HEK293T (cell line): ENCODE results near the gene FCSK.

Experiments
- CTCF ChIA-PET: fragments of 350-600 bp; formaldehyde crosslinking; extraction: SDS; loops from one replicate; lab custom pipeline; 2021; ENCODE audit warnings: antibody characterized with exemption, inconsistent platforms; lab: Yijun Ruan, JAX
- POLR2A ChIA-PET: fragments of 350-600 bp; formaldehyde crosslinking; extraction: SDS; loops from one replicate; lab custom pipeline; 2020; ENCODE audit warnings: antibody characterized with exemption, inconsistent platforms; lab: Yijun Ruan, JAX
- DNase-seq: peaks from one replicate; pipeline ENCODE4 v3.0.0; 2012; ENCODE audit warnings: mixed read lengths; ENCODE audit errors: extremely low spot score
- ARNT ChIP-seq: fragments of 450-650 bp; IDR thresholded peaks from 2 replicates; pipeline ENCODE4 v1.6.1; 2017; ENCODE audit warnings: mild to moderate bottlenecking
- BHLHE40 ChIP-seq: fragments of 450-650 bp; IDR thresholded peaks from 2 replicates; pipeline ENCODE4 v1.6.1; 2016; ENCODE audit warnings: mild to moderate bottlenecking, moderate library complexity, borderline replicate concordance
- CTBP1 ChIP-seq: fragments of 450-650 bp; IDR thresholded peaks from 2 replicates; pipeline ENCODE4 v1.6.1; 2016; ENCODE audit warnings: borderline replicate concordance
- ELF4 ChIP-seq: fragments of 450-650 bp; IDR thresholded peaks from 2 replicates; pipeline ENCODE4 v1.6.1; 2017; ENCODE audit warnings: antibody characterized with exemption
- FOXA1 ChIP-seq: fragments of 450-650 bp; IDR thresholded peaks from 2 replicates; pipeline ENCODE4 v1.6.1; 2016; ENCODE audit warnings: mild to moderate bottlenecking
- FOXK2 ChIP-seq: fragments of 450-650 bp; IDR thresholded peaks from 2 replicates; pipeline ENCODE4 v1.6.1; 2016; ENCODE audit warnings: mild to moderate bottlenecking
- FOXM1 ChIP-seq: fragments of 450-650 bp; IDR thresholded peaks from 2 replicates; pipeline ENCODE4 v1.6.1; 2017; ENCODE audit warnings: mild to moderate bottlenecking, borderline replicate concordance
- HDGF ChIP-seq: fragments of 450-650 bp; IDR thresholded peaks from 2 replicates; pipeline ENCODE4 v1.6.1; 2017; ENCODE audit warnings: antibody characterized with exemption, borderline replicate concordance
- L3MBTL2 ChIP-seq: fragments of 450-650 bp; conservative IDR thresholded peaks from 2 replicates; pipeline ENCODE4 v1.6.1; 2016; ENCODE audit warnings: mild to moderate bottlenecking
- LEF1 ChIP-seq: fragments of 450-650 bp; IDR thresholded peaks from 2 replicates; pipeline ENCODE4 v1.6.1; 2017; ENCODE audit warnings: mild to moderate bottlenecking, borderline replicate concordance
- NFRKB ChIP-seq: fragments of 450-650 bp; IDR thresholded peaks from 2 replicates; pipeline ENCODE4 v1.6.1; 2016; ENCODE audit warnings: mild to moderate bottlenecking, moderate library complexity
- SP1 ChIP-seq: fragments of 450-650 bp; IDR thresholded peaks from 2 replicates; pipeline ENCODE4 v1.6.1; 2017
- SUZ12 ChIP-seq: fragments of 450-650 bp; IDR thresholded peaks from 2 replicates; pipeline ENCODE4 v1.6.1; 2016; ENCODE audit warnings: mild to moderate bottlenecking
- TARDBP ChIP-seq: fragments of 450-650 bp; IDR thresholded peaks from 2 replicates; pipeline ENCODE4 v1.6.1; 2016
- ZNF384 ChIP-seq: fragments of 450-650 bp; IDR thresholded peaks from 2 replicates; pipeline ENCODE4 v1.6.1; 2016
- TF ChIP-seq, protein P1 (sequence below): fragments of 450-650 bp; IDR thresholded peaks from 2 replicates; pipeline ENCODE4 v1.6.1; 2016

Gene FCSK

DNA sequence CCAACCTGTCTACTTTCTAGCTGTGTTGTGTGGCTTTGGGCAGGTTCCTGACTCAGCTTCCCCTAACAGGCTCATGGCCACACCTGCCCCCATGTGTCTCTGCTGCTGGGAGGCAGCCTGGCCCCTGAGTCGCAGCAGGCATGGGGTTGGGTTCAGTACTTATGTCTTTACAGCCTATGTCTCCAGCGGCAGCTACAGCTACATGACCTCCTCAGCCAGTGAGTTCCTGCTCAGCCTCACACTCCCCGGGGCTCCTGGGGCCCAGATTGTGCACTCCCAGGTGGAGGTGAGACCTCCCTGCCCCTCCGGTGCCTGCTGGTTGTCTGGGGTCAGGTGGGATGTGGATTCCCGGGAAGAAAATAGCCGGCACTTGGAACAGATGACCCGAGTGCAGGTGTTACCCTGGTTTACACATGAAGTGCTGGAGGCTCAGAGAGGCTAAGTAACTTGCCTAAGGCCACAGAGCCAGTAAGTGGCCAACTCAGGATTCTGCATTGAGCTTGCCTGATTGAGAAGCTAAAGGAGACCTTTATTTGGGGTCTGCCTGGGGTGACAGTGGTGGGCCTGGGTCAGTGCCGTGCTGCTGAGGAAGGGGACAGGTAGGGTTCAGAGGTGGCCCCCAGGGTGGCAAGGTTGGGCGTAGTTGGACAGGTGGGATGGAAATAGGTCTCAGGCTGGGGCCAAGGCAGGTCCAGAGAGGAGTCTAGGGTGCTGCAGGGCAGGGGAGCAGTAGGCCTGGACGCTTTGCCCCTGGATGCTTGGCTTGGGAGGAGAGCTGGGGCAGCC is 15.9 kb downstream of the FCSK start:
- no peak for DNase-seq
- ChIA-PET POLR2A (interaction anchor here (2.4 kb wide), 1 partner anchor 89 kb away, joined by 9 read pairs; no protein-coding TSS in a partner anchor), CTCF (interaction anchor here (0.5 kb wide), 1 partner anchor 69 kb away, joined by 3 read pairs; no protein-coding TSS in a partner anchor)
- TF ChIP-seq FOXA1: no peak
- TF ChIP-seq SUZ12: no peak
- TF ChIP-seq BHLHE40: no peak
- TF ChIP-seq FOXM1: no peak
- TF ChIP-seq SP1: no peak
- no peak for TF ChIP-seq ARNT
- no peak for TF ChIP-seq ZNF384
- TF ChIP-seq, protein P1, sequence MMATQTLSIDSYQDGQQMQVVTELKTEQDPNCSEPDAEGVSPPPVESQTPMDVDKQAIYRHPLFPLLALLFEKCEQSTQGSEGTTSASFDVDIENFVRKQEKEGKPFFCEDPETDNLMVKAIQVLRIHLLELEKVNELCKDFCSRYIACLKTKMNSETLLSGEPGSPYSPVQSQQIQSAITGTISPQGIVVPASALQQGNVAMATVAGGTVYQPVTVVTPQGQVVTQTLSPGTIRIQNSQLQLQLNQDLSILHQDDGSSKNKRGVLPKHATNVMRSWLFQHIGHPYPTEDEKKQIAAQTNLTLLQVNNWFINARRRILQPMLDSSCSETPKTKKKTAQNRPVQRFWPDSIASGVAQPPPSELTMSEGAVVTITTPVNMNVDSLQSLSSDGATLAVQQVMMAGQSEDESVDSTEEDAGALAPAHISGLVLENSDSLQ: no peak
- no peak for TF ChIP-seq NFRKB

DNA sequence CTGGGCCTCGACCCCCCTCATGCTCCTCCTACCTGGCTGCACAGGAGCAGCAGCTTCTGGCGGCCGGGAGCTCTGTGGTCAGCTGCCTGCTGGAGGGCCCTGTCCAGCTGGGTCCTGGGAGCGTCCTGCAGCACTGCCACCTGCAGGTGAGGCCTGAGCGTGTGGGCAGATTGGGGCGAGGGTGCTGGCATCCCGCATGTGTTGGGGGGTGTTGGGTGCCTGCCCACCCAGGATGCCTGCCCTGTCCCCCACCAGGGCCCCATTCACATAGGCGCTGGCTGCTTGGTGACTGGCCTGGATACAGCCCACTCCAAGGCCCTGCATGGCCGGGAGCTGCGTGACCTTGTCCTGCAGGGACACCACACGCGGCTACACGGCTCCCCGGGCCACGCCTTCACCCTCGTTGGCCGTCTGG is 16.5 kb downstream of the FCSK start:
- no peak for DNase-seq
- ChIA-PET POLR2A (interaction anchor here (2.4 kb wide), 1 partner anchor 90 kb away, joined by 9 read pairs; no protein-coding TSS in a partner anchor), CTCF (interaction anchor here (0.5 kb wide), 1 partner anchor 69 kb away, joined by 3 read pairs; no protein-coding TSS in a partner anchor)
- TF ChIP-seq L3MBTL2 (no peak), ZNF384 (no peak)

DNA sequence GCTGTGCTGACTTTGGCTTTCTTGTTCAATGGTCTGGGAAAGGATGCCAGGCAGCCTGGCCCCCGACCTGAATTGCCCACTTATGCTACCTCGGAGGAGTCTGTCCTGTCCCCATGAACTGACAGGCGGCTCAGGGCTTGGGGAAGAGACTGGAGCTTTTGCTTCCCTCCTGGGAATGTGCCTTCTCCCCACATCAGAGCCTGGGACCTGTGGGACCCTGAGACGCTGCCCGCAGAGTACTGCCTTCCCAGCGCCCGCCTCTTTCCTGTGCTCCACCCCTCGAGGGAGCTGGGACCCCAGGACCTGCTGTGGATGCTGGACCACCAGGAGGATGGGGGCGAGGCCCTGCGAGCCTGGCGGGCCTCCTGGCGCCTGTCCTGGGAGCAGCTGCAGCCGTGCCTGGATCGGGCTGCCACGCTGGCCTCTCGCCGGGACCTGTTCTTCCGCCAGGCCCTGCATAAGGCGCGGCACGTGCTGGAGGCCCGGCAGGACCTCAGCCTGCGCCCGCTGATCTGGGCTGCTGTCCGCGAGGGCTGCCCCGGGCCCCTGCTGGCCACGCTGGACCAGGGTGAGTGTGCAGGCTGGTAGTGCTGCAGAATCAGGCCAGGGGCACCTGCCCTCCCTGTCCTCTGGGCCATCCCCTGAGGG is 18.5 kb downstream of the FCSK start:
- POLR2A ChIA-PET: interaction anchor here (0.6 to 1.3 kb wide), 2 partner anchors 91 to 92 kb away, joined by 3 to 5 read pairs; no protein-coding TSS in a partner anchor
- DNase-seq: no peak
- TF ChIP-seq TARDBP (no peak), FOXK2 (no peak), ELF4 (no peak), ARNT (no peak), BHLHE40 (no peak), LEF1 (no peak)
- CTCF ChIA-PET: no interaction called here

DNA sequence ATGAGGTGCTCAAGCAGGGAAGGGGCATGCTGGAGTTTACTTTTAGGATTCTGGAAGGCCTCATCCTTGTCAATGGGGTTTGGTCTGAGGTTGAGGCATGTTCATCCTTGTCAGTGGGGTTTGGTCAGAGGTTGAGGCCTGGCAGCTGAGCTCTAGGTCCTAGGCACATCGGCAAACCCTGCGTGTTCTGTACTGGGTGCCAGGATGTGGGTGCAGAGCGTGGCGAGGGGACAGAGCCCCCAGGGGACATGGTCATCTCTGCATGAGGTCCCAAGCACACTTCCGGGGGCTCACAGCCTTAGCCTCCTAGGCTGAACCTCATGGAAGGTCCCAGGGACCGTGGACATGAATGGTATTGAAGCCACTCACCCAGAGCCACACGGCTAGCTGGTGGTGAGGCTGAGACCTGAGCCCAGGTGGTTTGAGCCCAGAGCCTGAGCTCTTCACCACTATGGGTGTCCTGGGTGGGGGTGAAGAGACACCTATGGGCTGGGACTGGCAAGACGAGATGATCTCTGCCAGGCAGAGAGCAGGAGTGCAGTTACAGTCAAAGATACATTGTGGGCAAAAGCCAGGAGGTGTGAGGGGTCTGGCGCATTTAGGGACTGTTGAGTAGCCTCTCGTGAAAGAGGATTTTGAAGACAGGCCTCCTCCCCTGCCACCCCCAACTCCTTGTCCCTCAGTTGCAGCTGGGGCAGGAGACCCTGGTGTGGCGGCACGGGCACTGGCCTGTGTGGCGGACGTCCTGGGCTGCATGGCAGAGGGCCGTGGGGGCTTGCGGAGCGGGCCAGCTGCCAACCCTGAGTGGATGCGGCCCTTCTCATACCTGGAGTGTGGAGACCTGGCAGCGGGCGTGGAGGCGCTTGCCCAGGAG is 19.3 kb downstream of the FCSK start:
- no peak for DNase-seq
- ChIA-PET POLR2A (interaction anchor here (0.6 to 1.3 kb wide), 2 partner anchors 91 to 92 kb away, joined by 3 to 5 read pairs; no protein-coding TSS in a partner anchor), CTCF (no interaction called here)
- TF ChIP-seq, protein P1: no peak
- TF ChIP-seq CTBP1: no peak
- TF ChIP-seq HDGF: no peak
- no peak for TF ChIP-seq FOXM1
- TF ChIP-seq ZNF384: no peak
- TF ChIP-seq ARNT: no peak
- no peak for TF ChIP-seq ELF4
- TF ChIP-seq NFRKB: no peak
- TF ChIP-seq L3MBTL2: no peak
- no peak for TF ChIP-seq TARDBP
- TF ChIP-seq FOXK2: no peak
- no peak for TF ChIP-seq FOXA1
- TF ChIP-seq SUZ12: no peak
- TF ChIP-seq BHLHE40: no peak
- no peak for TF ChIP-seq LEF1
- TF ChIP-seq SP1: no peak

DNA sequence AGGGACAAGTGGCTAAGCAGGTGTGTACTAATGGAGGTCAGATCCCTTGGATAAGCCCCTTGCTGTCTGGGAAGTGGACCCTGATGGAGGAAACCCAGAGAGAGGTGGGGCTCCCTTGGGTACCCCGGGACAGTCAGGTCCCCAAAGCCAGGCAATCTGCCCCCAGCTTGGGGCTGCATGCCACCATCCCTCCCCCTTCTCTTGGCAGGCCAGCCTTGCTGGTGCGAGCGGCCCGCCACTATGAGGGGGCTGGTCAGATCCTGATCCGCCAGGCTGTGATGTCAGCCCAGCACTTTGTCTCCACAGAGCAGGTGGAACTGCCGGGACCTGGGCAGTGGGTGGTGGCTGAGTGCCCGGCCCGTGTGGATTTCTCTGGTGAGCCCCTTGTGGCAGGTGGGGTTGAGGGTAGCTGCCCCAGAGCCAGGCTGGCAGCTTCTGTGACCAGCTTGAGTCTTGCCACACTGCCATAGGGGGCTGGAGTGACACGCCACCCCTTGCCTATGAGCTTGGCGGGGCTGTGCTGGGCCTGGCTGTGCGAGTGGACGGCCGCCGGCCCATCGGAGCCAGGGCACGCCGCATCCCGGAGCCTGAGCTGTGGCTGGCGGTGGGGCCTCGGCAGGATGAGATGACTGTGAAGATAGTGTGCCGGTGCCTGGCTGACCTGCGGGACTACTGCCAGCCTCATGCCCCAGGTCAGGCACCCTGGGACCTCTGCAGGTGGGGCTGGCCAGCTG is 20.1 kb downstream of the FCSK start:
- ChIA-PET CTCF (no interaction called here), POLR2A (interaction anchor here (1.3 kb wide), 1 partner anchor 93 kb away, joined by 5 read pairs; no protein-coding TSS in a partner anchor)
- TF ChIP-seq, protein P1: no peak
- no peak for TF ChIP-seq SP1
- no peak for TF ChIP-seq NFRKB
- TF ChIP-seq HDGF: no peak
- no peak for TF ChIP-seq ARNT
- no peak for TF ChIP-seq BHLHE40
- no peak for TF ChIP-seq CTBP1
- TF ChIP-seq FOXK2: no peak
- no peak for TF ChIP-seq ELF4
- TF ChIP-seq SUZ12: no peak
- no peak for TF ChIP-seq LEF1
- no peak for TF ChIP-seq FOXA1
- TF ChIP-seq TARDBP: no peak
- TF ChIP-seq L3MBTL2: no peak
- TF ChIP-seq ZNF384: no peak
- TF ChIP-seq FOXM1: no peak
- DNase-seq: no peak
